ENCODE data around the gene CELSR2. TPM values are rescaled to one million over a fixed set of nuclear protein-coding genes. Genes with fewer than 3 reads are reported as not detected.
A peak's percentile ranks its signal among the peaks of the same experiment; 100 is the strongest.

The CELSR2 gene
- polyA plus RNA-seq, 1 donor (not counting 4 experiments of a cell fraction or from before 2014, with no cell fraction given) = 7.3 TPM

DNA sequence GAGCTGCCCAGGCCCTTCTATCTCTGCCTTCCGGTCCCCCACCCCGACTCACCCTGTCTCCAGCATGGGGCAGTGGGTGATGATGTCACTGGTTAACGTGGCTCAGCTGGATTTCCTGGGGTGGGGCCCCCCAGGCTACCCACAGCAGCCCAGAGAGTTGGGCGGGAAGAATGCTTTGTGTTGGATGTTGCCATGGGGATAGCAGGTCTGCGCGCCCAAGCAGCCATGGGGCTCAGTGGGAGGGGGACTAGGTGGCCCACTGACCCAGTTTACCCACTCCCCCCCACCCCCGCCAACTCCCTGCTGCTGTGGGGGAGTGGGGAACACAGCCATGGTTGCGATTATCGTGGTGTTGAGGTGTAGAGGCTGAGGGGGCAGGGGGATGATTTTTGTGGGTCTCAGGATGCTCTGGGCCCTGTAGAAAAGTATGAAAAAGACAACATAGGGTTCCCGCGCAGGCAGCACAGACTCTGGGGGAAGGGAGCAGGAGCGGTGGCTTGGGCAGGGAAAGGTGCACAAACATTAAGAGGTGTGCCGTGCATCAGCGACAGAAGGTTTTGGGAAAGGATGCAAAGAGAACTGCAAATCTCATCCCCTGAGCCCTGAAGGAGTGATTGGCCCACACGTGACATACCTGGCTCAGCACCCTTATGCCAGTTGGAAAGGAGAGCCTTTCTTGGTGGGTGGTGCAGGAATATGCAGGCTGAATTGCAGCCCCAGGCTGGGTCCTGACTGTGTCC is 8.5 kb downstream of the CELSR2 start:
- no peaks in the 10 kb centered on the region for H3K27me3 ChIP-seq (ENCODE audit: control insufficient read depth, extremely low read depth, insufficient read depth, low read length)

DNA sequence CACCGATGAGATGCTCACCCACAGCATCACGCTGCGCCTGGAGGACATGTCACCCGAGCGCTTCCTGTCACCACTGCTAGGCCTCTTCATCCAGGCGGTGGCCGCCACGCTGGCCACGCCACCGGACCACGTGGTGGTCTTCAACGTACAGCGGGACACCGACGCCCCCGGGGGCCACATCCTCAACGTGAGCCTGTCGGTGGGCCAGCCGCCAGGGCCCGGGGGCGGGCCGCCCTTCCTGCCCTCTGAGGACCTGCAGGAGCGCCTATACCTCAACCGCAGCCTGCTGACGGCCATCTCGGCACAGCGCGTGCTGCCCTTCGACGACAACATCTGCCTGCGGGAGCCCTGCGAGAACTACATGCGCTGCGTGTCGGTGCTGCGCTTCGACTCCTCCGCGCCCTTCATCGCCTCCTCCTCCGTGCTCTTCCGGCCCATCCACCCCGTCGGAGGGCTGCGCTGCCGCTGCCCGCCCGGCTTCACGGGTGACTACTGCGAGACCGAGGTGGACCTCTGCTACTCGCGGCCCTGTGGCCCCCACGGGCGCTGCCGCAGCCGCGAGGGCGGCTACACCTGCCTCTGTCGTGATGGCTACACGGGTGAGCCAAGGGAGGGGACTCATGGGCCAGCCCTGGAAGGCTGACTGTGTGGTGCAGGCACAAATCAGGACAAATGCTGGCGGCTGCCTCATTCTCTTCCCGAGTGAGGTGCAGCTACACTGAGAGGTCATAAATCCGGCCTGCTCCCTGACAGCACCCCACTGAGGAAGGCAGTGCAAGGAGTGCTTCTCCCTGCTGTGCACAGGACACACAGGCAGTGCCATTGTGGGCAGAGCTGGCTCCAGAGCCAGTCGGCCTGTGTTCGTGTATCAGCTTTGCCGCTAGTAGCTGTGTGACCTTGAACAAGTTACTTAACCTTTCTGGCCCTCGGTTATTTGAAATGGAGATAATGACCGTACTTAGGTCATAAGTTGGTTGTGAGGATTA is 9.4 kb downstream of the CELSR2 start:
- H3K27ac ChIP-seq (ENCODE audit: control insufficient read depth, insufficient read depth, low read length) = no peak overlapping the region
- FAIRE-seq = no peak
- H3K9me1 ChIP-seq (ENCODE audit: control insufficient read depth, extremely low read depth, insufficient read depth, low read length) = peaks cover 6% of the 10 kb centered on the region
- TF ChIP-seq CTCF (optimal IDR thresholded peaks at IDR 0.05 in 1 of 3, IDR thresholded peaks at IDR 0.05 in 1 of 3, conservative IDR thresholded peaks at IDR 0.05 in 1 of 3; ENCODE audit: extremely low read depth in 1 of 3, insufficient read depth in 2 of 3, low read length in 3 of 3) (no peak), EZH2 (IDR thresholded peaks at IDR 0.05; ENCODE audit: low read length) (no peak)
- H3K4me3 ChIP-seq (ENCODE audit: control insufficient read depth in 2 of 3, extremely low read depth in 1 of 3, insufficient read depth in 2 of 3, low read depth in 1 of 3, low read length in 3 of 3) = no peak overlapping the region
- no peak for DNase-seq (ENCODE audit: low read depth, low spot score)
- no peaks in the 10 kb centered on the region for H3K27me3 ChIP-seq (ENCODE audit: control insufficient read depth, extremely low read depth, insufficient read depth, low read length)
- dilution Hi-C loops (cut with MboI; ENCODE audit: extremely low pct_ligation_motif_present, low sequenced_read_pairs) = no loop called here
- no peaks in the 10 kb centered on the region for H4K20me1 ChIP-seq (ENCODE audit: control insufficient read depth, extremely low read depth, insufficient read depth, low read length)
- no peak overlapping the region for H3K4me2 ChIP-seq (ENCODE audit: control insufficient read depth, extremely low read depth, insufficient read depth, low read depth, low read length)
- H2AFZ ChIP-seq (ENCODE audit: control insufficient read depth, low read length) = no peak overlapping the region
- H3K79me2 ChIP-seq (ENCODE audit: control insufficient read depth, insufficient read depth, low read length) = peaks cover 18% of the 10 kb centered on the region
- H3K9me3 ChIP-seq (ENCODE audit: control insufficient read depth, low read depth, low read length) = no peaks in the 10 kb centered on the region
- H3K4me1 ChIP-seq (ENCODE audit: control insufficient read depth, extremely low read depth, insufficient read depth, low read length) = peaks cover 55% of the 10 kb centered on the region
- peaks cover 6 to 14% of the 10 kb centered on the region in 2 experiments for H3K36me3 ChIP-seq (ENCODE audit: control insufficient read depth in 2 of 2, extremely low read depth in 1 of 2, insufficient read depth in 2 of 2, low read length in 2 of 2)
- no peak overlapping the region for H3K9ac ChIP-seq (ENCODE audit: control insufficient read depth, extremely low read depth, insufficient read depth, low read length)

More for the DNA sequence above, 8.5 kb downstream of the CELSR2 start:
- H3K9me3 ChIP-seq (ENCODE audit: control insufficient read depth, low read depth, low read length) = no peaks in the 10 kb centered on the region
- H2AFZ ChIP-seq (ENCODE audit: control insufficient read depth, low read length) = no peak overlapping the region
- TF ChIP-seq CTCF (optimal IDR thresholded peaks at IDR 0.05 in 1 of 3, IDR thresholded peaks at IDR 0.05 in 1 of 3, conservative IDR thresholded peaks at IDR 0.05 in 1 of 3; ENCODE audit: extremely low read depth in 1 of 3, insufficient read depth in 2 of 3, low read length in 3 of 3) (no peak), EZH2 (IDR thresholded peaks at IDR 0.05; ENCODE audit: low read length) (no peak)
- peaks cover 54% of the 10 kb centered on the region for H3K4me1 ChIP-seq (ENCODE audit: control insufficient read depth, extremely low read depth, insufficient read depth, low read length)
- H3K36me3 ChIP-seq (ENCODE audit: control insufficient read depth in 2 of 2, extremely low read depth in 1 of 2, insufficient read depth in 2 of 2, low read length in 2 of 2) = peaks cover 6 to 14% of the 10 kb centered on the region in 2 experiments
- peak overlapping the region; percentile 52 for H3K27ac ChIP-seq (ENCODE audit: control insufficient read depth, insufficient read depth, low read length)
- peaks cover 6% of the 10 kb centered on the region for H3K9me1 ChIP-seq (ENCODE audit: control insufficient read depth, extremely low read depth, insufficient read depth, low read length)
- dilution Hi-C loops (cut with MboI; ENCODE audit: extremely low pct_ligation_motif_present, low sequenced_read_pairs) = no loop called here
- H3K9ac ChIP-seq (ENCODE audit: control insufficient read depth, extremely low read depth, insufficient read depth, low read length) = peak overlapping the region; percentile 9
- no peak for FAIRE-seq
- peak overlapping the region; percentile 55 for H3K4me2 ChIP-seq (ENCODE audit: control insufficient read depth, extremely low read depth, insufficient read depth, low read depth, low read length)
- no peak overlapping the region for H3K4me3 ChIP-seq (ENCODE audit: control insufficient read depth in 2 of 3, extremely low read depth in 1 of 3, insufficient read depth in 2 of 3, low read depth in 1 of 3, low read length in 3 of 3)
- H4K20me1 ChIP-seq (ENCODE audit: control insufficient read depth, extremely low read depth, insufficient read depth, low read length) = no peaks in the 10 kb centered on the region
- peaks cover 21% of the 10 kb centered on the region for H3K79me2 ChIP-seq (ENCODE audit: control insufficient read depth, insufficient read depth, low read length)
- DNase-seq (ENCODE audit: low read depth, low spot score) = no peak

All from keratinocyte (primary cell).